Measurements from ENCODE around the gene MC5R.

GRCh38 chr18:13835202-13835601 lies 11.3 kb downstream of the MC5R start:
- TF ChIP-seq, protein P1, sequence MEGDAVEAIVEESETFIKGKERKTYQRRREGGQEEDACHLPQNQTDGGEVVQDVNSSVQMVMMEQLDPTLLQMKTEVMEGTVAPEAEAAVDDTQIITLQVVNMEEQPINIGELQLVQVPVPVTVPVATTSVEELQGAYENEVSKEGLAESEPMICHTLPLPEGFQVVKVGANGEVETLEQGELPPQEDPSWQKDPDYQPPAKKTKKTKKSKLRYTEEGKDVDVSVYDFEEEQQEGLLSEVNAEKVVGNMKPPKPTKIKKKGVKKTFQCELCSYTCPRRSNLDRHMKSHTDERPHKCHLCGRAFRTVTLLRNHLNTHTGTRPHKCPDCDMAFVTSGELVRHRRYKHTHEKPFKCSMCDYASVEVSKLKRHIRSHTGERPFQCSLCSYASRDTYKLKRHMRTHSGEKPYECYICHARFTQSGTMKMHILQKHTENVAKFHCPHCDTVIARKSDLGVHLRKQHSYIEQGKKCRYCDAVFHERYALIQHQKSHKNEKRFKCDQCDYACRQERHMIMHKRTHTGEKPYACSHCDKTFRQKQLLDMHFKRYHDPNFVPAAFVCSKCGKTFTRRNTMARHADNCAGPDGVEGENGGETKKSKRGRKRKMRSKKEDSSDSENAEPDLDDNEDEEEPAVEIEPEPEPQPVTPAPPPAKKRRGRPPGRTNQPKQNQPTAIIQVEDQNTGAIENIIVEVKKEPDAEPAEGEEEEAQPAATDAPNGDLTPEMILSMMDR (IDR thresholded peaks at IDR 0.05; ENCODE audit: low read depth, low read length), result no peak
- no peak for TF ChIP-seq EZH2phosphoT487 (IDR thresholded peaks at IDR 0.05; ENCODE audit: low read depth)

All from OCI-LY3 (cell line).